ENCODE results near the gene KCTD13. TPM values are rescaled to one million over a fixed set of nuclear protein-coding genes. Genes with fewer than 3 reads are reported as not detected.

KCTD13 gene
- total RNA-seq, 1 experiment from 2014 or later = 8.2 TPM

GRCh38 chr16:29951625-29952365 is 25.8 kb upstream of the KCTD13 start:
- TF ChIP-seq CTCF (conservative IDR thresholded peaks at IDR 0.05; ENCODE audit: low read depth, low read length) (no peak), EZH2phosphoT487 (IDR thresholded peaks at IDR 0.05; ENCODE audit: borderline replicate concordance, low read length) (no peak), EZH2 (IDR thresholded peaks at IDR 0.05; ENCODE audit: low read length, unreplicated experiment) (no peak)
- Histone ChIP-seq H3K9ac (ENCODE audit: low read length) (no peak overlapping the region), H2AFZ (ENCODE audit: low read length) (no peak overlapping the region), H3F3A (ENCODE audit: low read length, unreplicated experiment) (no peaks in the 10 kb centered on the region), H3K4me3 (ENCODE audit: low read length) (no peak overlapping the region), H3K4me1 (ENCODE audit: insufficient read depth, low read length) (no peaks in the 10 kb centered on the region), H3K36me3 (ENCODE audit: low read depth, low read length) (no peaks in the 10 kb centered on the region), H3K27me3 (ENCODE audit: low read length) (no peaks in the 10 kb centered on the region), H3K79me2 (ENCODE audit: low read length) (no peaks in the 10 kb centered on the region), H3K27ac (ENCODE audit: low read length) (no peak overlapping the region), H3K9me3 (ENCODE audit: low read length) (no peaks in the 10 kb centered on the region), H3K9me2 (replicated peaks; ENCODE audit: low read length) (no peaks in the 10 kb centered on the region), H3K4me2 (ENCODE audit: low read length) (no peak overlapping the region), H4K20me1 (ENCODE audit: low read length) (no peaks in the 10 kb centered on the region)
- intact Hi-C loops (cut with micrococcal nuclease) = no loop called here
- no peak for ATAC-seq
- DNase-seq = no peak
- ChIA-PET POLR2A (ENCODE audit: unreplicated experiment) (no interaction called here), CTCF (no interaction called here)
- no TSS peak for BruUV-seq (replicated peaks)

DNA sequence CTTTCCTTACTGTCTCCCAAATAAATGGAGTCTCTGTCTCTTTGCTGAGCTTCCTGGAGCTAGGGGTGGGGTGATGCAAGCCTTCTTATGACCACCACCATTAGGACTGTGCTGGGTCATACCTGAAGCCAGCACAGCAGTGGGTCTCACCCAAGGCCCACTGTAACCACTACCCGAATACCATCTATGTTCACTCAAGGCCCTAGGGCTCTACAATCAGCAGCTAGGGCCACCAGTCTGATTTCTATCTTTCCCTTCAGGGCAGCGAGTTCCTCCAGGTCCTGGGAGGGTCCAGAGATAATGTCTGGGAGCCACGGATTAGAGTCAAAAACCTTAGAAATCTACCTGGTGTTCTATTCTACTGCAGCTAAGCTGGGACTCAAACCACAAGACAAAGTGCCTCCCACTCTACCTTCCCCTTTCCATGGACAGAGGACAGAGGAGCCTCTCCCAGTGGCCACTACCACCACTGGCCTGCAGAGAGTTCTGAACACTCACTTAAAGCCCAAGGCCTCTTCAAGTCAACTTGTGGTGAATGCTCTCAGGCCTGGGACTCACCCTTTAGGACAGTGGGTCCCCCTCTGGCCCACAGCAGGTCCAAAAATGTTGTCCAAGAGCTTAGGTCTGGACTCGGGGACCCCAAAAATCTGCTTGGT is 24.9 kb upstream of the KCTD13 start:
- H4K20me1 ChIP-seq (ENCODE audit: low read length) = no peaks in the 10 kb centered on the region
- POLR2A ChIA-PET (ENCODE audit: unreplicated experiment) = no interaction called here
- no peaks in the 10 kb centered on the region for H3K9me2 ChIP-seq (replicated peaks; ENCODE audit: low read length)
- H3K79me2 ChIP-seq (ENCODE audit: low read length) = no peaks in the 10 kb centered on the region
- no peaks in the 10 kb centered on the region for H3K9me3 ChIP-seq (ENCODE audit: low read length)
- ATAC-seq (no peak), DNase-seq (no peak)
- H3K4me3 ChIP-seq (ENCODE audit: low read length) = no peak overlapping the region
- BruUV-seq (replicated peaks) = no TSS peak
- H2AFZ ChIP-seq (ENCODE audit: low read length) = no peak overlapping the region
- no peaks in the 10 kb centered on the region for H3K27me3 ChIP-seq (ENCODE audit: low read length)
- no peak overlapping the region for H3K27ac ChIP-seq (ENCODE audit: low read length)
- TF ChIP-seq EZH2 (IDR thresholded peaks at IDR 0.05; ENCODE audit: low read length, unreplicated experiment) (no peak), EZH2phosphoT487 (IDR thresholded peaks at IDR 0.05; ENCODE audit: borderline replicate concordance, low read length) (no peak), CTCF (conservative IDR thresholded peaks at IDR 0.05; ENCODE audit: low read depth, low read length) (no peak)
- no peak overlapping the region for H3K9ac ChIP-seq (ENCODE audit: low read length)
- CTCF ChIA-PET = no interaction called here
- H3K36me3 ChIP-seq (ENCODE audit: low read depth, low read length) = no peaks in the 10 kb centered on the region
- intact Hi-C loops (cut with micrococcal nuclease) = no loop called here
- no peak overlapping the region for H3K4me2 ChIP-seq (ENCODE audit: low read length)
- H3F3A ChIP-seq (ENCODE audit: low read length, unreplicated experiment) = no peaks in the 10 kb centered on the region
- no peaks in the 10 kb centered on the region for H3K4me1 ChIP-seq (ENCODE audit: insufficient read depth, low read length)

DNA sequence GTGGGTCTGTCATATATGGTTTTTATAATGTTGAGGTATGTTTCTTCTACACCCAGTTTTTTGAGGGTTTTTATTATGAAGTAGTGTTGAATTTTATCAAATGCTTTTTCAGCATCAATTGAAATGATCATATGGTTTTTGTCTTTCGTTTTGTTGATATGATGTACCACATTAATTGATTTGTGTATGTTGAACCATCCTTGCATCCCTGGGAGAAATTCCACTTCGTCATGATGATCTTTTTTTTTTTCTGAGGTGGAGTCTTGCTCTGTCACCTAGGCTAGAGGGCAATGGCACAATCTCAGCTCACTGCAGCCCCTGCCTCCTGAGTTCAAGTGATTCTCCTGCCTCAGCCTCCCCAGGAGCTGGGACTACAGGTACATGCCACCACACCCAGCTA is 21.9 kb upstream of the KCTD13 start:
- no peak for ATAC-seq
- no TSS peak for BruUV-seq (replicated peaks)
- CTCF ChIA-PET = no interaction called here

More for the DNA sequence above, 21.9 kb upstream of the KCTD13 start:
- TF ChIP-seq CTCF (conservative IDR thresholded peaks at IDR 0.05; ENCODE audit: low read depth, low read length) (no peak), EZH2 (IDR thresholded peaks at IDR 0.05; ENCODE audit: low read length, unreplicated experiment) (no peak), EZH2phosphoT487 (IDR thresholded peaks at IDR 0.05; ENCODE audit: borderline replicate concordance, low read length) (no peak)
- H3K9ac ChIP-seq (ENCODE audit: low read length) = no peak overlapping the region
- no peaks in the 10 kb centered on the region for H3K27me3 ChIP-seq (ENCODE audit: low read length)
- intact Hi-C loops (cut with micrococcal nuclease) = no loop called here
- POLR2A ChIA-PET (ENCODE audit: unreplicated experiment) = no interaction called here
- H3K4me2 ChIP-seq (ENCODE audit: low read length) = no peak overlapping the region
- H3K9me3 ChIP-seq (ENCODE audit: low read length) = no peaks in the 10 kb centered on the region
- no peaks in the 10 kb centered on the region for H3K36me3 ChIP-seq (ENCODE audit: low read depth, low read length)
- H3K9me2 ChIP-seq (replicated peaks; ENCODE audit: low read length) = no peaks in the 10 kb centered on the region
- H3F3A ChIP-seq (ENCODE audit: low read length, unreplicated experiment) = peaks cover 9% of the 10 kb centered on the region
- no peak overlapping the region for H2AFZ ChIP-seq (ENCODE audit: low read length)
- DNase-seq = no peak
- H3K4me1 ChIP-seq (ENCODE audit: insufficient read depth, low read length) = peaks cover 19% of the 10 kb centered on the region
- H4K20me1 ChIP-seq (ENCODE audit: low read length) = no peaks in the 10 kb centered on the region
- H3K79me2 ChIP-seq (ENCODE audit: low read length) = no peaks in the 10 kb centered on the region
- no peak overlapping the region for H3K27ac ChIP-seq (ENCODE audit: low read length)
- no peak overlapping the region for H3K4me3 ChIP-seq (ENCODE audit: low read length)

Measured in PC-3 (cell line).